HepG2 (cell line): ENCODE data around the gene DMKN. TPM values are rescaled to one million over a fixed set of nuclear protein-coding genes. Genes with fewer than 3 reads are reported as not detected.

ENCODE experiments used
- ATAC-seq: fragments of 200-7000 bp; cut with Tn5 transposase; 3 replicates; pipeline ENCODE4 v1.9.1; 2020; ENCODE audit warnings: mild to moderate bottlenecking, moderate library complexity
- BruUV-seq: library from RNA; stranded (reverse); fragments of 400-500 nt; replicated peaks from 2 replicates; lab custom pipeline; 2021; lab: Mats Ljungman, UMichigan
- CTCF ChIA-PET: fragments of 300-600 bp; formaldehyde crosslinking; extraction: SDS; loops from one replicate; lab custom pipeline; 2021; ENCODE audit warnings: low total read pairs, inconsistent platforms, low intra/inter-chr PET ratio; lab: Yijun Ruan, JAX
- POLR2A ChIA-PET: fragments of 350-600 bp; sonication (Branson Sonifier 250); formaldehyde crosslinking; loops from one replicate; lab custom pipeline; 2020; ENCODE audit warnings: antibody characterized with exemption, inconsistent platforms; lab: Yijun Ruan, JAX
- DNase-seq: peaks from one replicate; pipeline ENCODE4 v3.0.0-alpha.2; 2015; ENCODE audit warnings: low spot score
- FAIRE-seq: peaks from 3 replicates; lab custom pipeline; 2011; peaks lifted over from hg19 to GRCh38; lab: Jason Lieb, UNC
- H2AFZ ChIP-seq: one replicate; pipeline ENCODE4 v1.6.1; 2011; ENCODE audit warnings: low read length, inconsistent platforms
- H3K27ac ChIP-seq: fragments of 300-600 bp; 3 replicates; pipeline ENCODE4 v1.8.0; 2011; ENCODE audit warnings: mixed run types, mild to moderate bottlenecking, mixed read lengths, low read length, inconsistent platforms; ENCODE audit not compliant: insufficient read depth; ENCODE audit errors: extremely low read length
- H3K27me3 ChIP-seq, 2 experiments: fragments of 200-600 bp in 1 of 2; 2 replicates in 1 of 2; 3 replicates in 1 of 2; pipeline versions ENCODE4 v1.6.0 to v1.8.0; 2011; ENCODE audit warnings: low read length in 2 of 2, mild to moderate bottlenecking in 2 of 2, moderate library complexity in 2 of 2, inconsistent platforms in 1 of 2; ENCODE audit not compliant: insufficient read depth in 2 of 2, control insufficient read depth in 1 of 2
- H3K36me3 ChIP-seq, 2 experiments: fragments of 200-600 bp in 1 of 2; replicated peaks in 1 of 2; 2 replicates in 1 of 2; 3 replicates in 1 of 2; pipeline versions ENCODE4 v1.5.1 to v1.8.0; 2011; ENCODE audit warnings: low read length in 2 of 2, inconsistent platforms in 1 of 2; ENCODE audit not compliant: insufficient read depth in 2 of 2, control insufficient read depth in 1 of 2
- H3K4me1 ChIP-seq: 2 replicates; pipeline ENCODE4 v1.5.1; 2012; ENCODE audit warnings: low read length, inconsistent platforms; ENCODE audit not compliant: insufficient read depth
- H3K4me2 ChIP-seq: 2 replicates; pipeline ENCODE4 v1.6.0; 2011; ENCODE audit warnings: low read depth, low read length, inconsistent platforms
- H3K4me3 ChIP-seq, 3 experiments: fragments of 200-600 bp in 1 of 3; sonication (generic), shearing (Covaris generic) in 1 of 3; replicated peaks in 1 of 3; 2 replicates each; pipeline ENCODE4 v1.5.1; 2011 to 2016; ENCODE audit warnings: low read length in 3 of 3, inconsistent platforms in 2 of 3, low read depth in 2 of 3, mild to moderate bottlenecking in 2 of 3, control low read depth in 1 of 3, mixed read lengths in 1 of 3; ENCODE audit not compliant: insufficient read depth in 1 of 3
- H3K79me2 ChIP-seq: one replicate; pipeline ENCODE4 v1.6.1; 2011; ENCODE audit warnings: low read length, inconsistent platforms; ENCODE audit not compliant: insufficient read depth
- H3K9ac ChIP-seq: 2 replicates; pipeline ENCODE4 v1.6.0; 2011; ENCODE audit warnings: mild to moderate bottlenecking, low read depth, low read length, inconsistent platforms; ENCODE audit not compliant: insufficient read depth
- H3K9me3 ChIP-seq: 2 replicates; pipeline ENCODE4 v1.5.1; 2012; ENCODE audit warnings: mild to moderate bottlenecking, low read length
- H4K20me1 ChIP-seq: 2 replicates; pipeline ENCODE4 v1.6.0; 2011; ENCODE audit warnings: inconsistent platforms, mild to moderate bottlenecking, low read length, moderate library complexity; ENCODE audit not compliant: insufficient read depth
- POGZ ChIP-seq: sonication (generic); formaldehyde crosslinking; IDR thresholded peaks from 2 replicates; pipeline ENCODE4 v1.4.0; 2020; ENCODE audit warnings: mild to moderate bottlenecking, missing genetic modification reagents
- SMC3 ChIP-seq: IDR thresholded peaks from 2 replicates; pipeline ENCODE4 v1.6.1; 2011; ENCODE audit warnings: low read length, improper control_type of control experiment
- SNRNP70 ChIP-seq: fragments of 200-400 bp; formaldehyde crosslinking; IDR thresholded peaks from 2 replicates; pipeline ENCODE4 v1.6.1; 2017; ENCODE audit warnings: mild to moderate bottlenecking, low read depth, low read length, moderate library complexity
- ZFP90 ChIP-seq: sonication (generic); formaldehyde crosslinking; IDR thresholded peaks from 2 replicates; pipeline ENCODE4 v1.8.0; 2022; ENCODE audit warnings: missing genetic modification reagents, mild to moderate bottlenecking, inconsistent platforms, borderline replicate concordance
- ZNF333 ChIP-seq: sonication (generic); formaldehyde crosslinking; IDR thresholded peaks from 2 replicates; pipeline ENCODE4 v1.4.0; 2020; ENCODE audit warnings: mild to moderate bottlenecking, missing genetic modification reagents, borderline replicate concordance
- ZNF431 ChIP-seq: sonication (generic); formaldehyde crosslinking; IDR thresholded peaks from 2 replicates; pipeline ENCODE4 v1.9.0; 2022; ENCODE audit warnings: missing genetic modification reagents, low read depth, mild to moderate bottlenecking, borderline replicate concordance
- ZNF713 ChIP-seq: sonication (generic); formaldehyde crosslinking; IDR thresholded peaks from 2 replicates; pipeline ENCODE4 v1.4.0; 2020; ENCODE audit warnings: mild to moderate bottlenecking, missing genetic modification reagents
- ZZZ3 ChIP-seq: sonication (generic); formaldehyde crosslinking; IDR thresholded peaks from 2 replicates; pipeline ENCODE4 v1.4.0; 2020; ENCODE audit warnings: missing genetic modification reagents, mild to moderate bottlenecking, borderline replicate concordance
- WGBS: methylation state at CpG from one replicate; pipeline ENCODE4 v1.1.6; 2017; ENCODE audit warnings: low lambda C conversion rate; 5-methylcytosine and 5-hydroxymethylcytosine counted together
- in situ Hi-C: cut with HindIII; loops from 2 replicates; pipeline ENCODE4 v1.10.0; 2017; ENCODE audit warnings: low pct_unique_long_range_greater_than_20kb; ENCODE audit not compliant: extremely low pct_ligation_motif_present
- intact Hi-C: fragments of 100-400 bp; cut with micrococcal nuclease; formaldehyde crosslinking; loops from one replicate; pipeline ENCODE4 v1.10.0; 2022; ENCODE audit not compliant: unreplicated experiment
- polyA plus RNA-seq, 8 experiments: library from polyadenylated mRNA; depleted of rRNA in 3 of 8; stranded (reverse) in 7 of 8; unstranded in 1 of 8; fragments of >200 nt; fragmentation: Illumina TruSeq in 4 of 8; extraction: Trizol in 4 of 8; gene quantifications; 2 replicates each; pipeline versions ENCODE4 v1.2.1 to v1.2.3, GENCODE V29; 2011 to 2016; ENCODE audit warnings: low read depth in 4 of 8, missing spikeins in 1 of 8, mixed read lengths in 1 of 8; ENCODE audit not compliant: insufficient read depth in 1 of 8
- total RNA-seq, 5 experiments: library from RNA; depleted of rRNA; stranded (reverse); fragments of >200 nt; fragmentation: Illumina TruSeq; extraction: Trizol; gene quantifications; 2 replicates each; pipeline ENCODE4 v1.2.3, GENCODE V29; 2016; ENCODE audit warnings: low read depth in 1 of 5
- TF ChIP-seq, protein P1 (sequence below): sonication (generic); formaldehyde crosslinking; IDR thresholded peaks from 2 replicates; pipeline ENCODE4 v1.4.0; 2020; ENCODE audit warnings: missing genetic modification reagents
- TF ChIP-seq, protein P2 (sequence below): sonication (generic); formaldehyde crosslinking; IDR thresholded peaks from 2 replicates; pipeline ENCODE4 v1.5.1; 2020; ENCODE audit warnings: mild to moderate bottlenecking, missing genetic modification reagents, borderline replicate concordance
- TF ChIP-seq, protein P3 (sequence below): sonication (generic); formaldehyde crosslinking; IDR thresholded peaks from 2 replicates; pipeline ENCODE4 v1.8.1; 2023; ENCODE audit warnings: mild to moderate bottlenecking, moderate library complexity, missing genetic modification reagents
- TF ChIP-seq, protein P4 (sequence below): sonication (generic); formaldehyde crosslinking; IDR thresholded peaks from 2 replicates; pipeline ENCODE4 v1.8.0; 2022; ENCODE audit warnings: missing genetic modification reagents, low read depth, mild to moderate bottlenecking, borderline replicate concordance
- TF ChIP-seq, protein P5 (sequence below), 2 experiments: IDR thresholded peaks; 2 replicates each; pipeline ENCODE4 v1.6.1; 2011 to 2012; ENCODE audit warnings: low read length in 2 of 2, borderline replicate concordance in 1 of 2, low read depth in 1 of 2, mild to moderate bottlenecking in 1 of 2, moderate library complexity in 1 of 2

Gene DMKN
- total and polyA plus RNA-seq, 2 of the 13 experiments (the other 11 are each of a cell fraction or from before 2014, with no cell fraction given): 50.8 to 57.1 TPM

DNA sequence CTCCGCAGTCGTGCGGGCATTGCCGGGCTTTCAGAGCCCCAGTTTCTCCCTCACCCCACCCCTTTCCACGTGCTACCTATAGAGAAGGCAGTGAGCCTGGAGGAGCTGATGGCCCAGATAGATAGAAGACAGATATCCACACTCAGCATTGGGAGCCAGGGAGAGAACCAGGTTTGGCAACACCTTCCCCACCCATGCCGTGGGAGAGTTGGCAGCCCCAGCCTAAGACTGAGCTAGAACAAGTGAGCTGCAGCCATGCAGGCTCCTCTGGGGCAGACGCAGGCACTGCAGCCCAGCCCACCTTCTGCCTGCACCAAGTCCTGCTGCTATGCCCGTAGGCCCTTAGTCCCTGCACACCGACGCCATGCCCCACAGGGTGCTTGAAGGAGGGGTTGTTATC lies 12.8 kb downstream of the DMKN start (continued):
- TF ChIP-seq, protein P1, sequence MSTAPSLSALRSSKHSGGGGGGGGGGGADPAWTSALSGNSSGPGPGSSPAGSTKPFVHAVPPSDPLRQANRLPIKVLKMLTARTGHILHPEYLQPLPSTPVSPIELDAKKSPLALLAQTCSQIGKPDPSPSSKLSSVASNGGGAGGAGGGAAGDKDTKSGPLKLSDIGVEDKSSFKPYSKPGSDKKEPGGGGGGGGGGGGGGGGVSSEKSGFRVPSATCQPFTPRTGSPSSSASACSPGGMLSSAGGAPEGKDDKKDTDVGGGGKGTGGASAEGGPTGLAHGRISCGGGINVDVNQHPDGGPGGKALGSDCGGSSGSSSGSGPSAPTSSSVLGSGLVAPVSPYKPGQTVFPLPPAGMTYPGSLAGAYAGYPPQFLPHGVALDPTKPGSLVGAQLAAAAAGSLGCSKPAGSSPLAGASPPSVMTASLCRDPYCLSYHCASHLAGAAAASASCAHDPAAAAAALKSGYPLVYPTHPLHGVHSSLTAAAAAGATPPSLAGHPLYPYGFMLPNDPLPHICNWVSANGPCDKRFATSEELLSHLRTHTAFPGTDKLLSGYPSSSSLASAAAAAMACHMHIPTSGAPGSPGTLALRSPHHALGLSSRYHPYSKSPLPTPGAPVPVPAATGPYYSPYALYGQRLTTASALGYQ (CRISPR knock-in tag): no peak

DNA sequence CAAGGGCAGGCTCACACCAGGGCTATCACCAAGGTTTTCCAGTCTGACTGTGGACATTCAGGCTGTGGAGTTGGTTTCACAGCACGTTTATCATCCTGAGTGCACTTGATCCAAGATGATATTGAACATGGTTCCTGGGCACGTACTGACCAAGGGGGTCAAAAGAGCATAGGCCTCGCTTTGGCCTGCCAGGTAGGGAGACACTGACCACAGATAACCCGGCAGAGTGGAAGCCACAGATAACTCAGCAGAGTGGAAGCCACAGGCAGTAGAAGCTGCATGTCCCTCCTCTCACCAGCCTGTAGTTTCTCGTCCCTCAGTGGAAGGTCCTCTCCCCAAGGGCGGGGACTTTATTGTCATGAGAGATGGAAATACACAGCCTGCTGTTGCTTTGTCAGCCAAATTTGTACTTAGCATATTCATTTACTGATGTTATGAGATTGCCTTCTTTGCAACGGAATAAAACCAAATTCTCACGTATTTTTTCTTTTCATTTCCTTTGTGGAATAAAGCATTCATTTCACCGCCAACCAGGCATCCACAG lies 14.4 kb downstream of the DMKN start:
- peaks cover 15% of the 10 kb centered on the region for H3K4me1 ChIP-seq
- FAIRE-seq: no peak
- H3K79me2 ChIP-seq: no peaks in the 10 kb centered on the region
- H3K9ac ChIP-seq: no peak overlapping the region
- no peak overlapping the region for H3K27ac ChIP-seq
- POLR2A ChIA-PET: no interaction called here
- TF ChIP-seq, protein P2, sequence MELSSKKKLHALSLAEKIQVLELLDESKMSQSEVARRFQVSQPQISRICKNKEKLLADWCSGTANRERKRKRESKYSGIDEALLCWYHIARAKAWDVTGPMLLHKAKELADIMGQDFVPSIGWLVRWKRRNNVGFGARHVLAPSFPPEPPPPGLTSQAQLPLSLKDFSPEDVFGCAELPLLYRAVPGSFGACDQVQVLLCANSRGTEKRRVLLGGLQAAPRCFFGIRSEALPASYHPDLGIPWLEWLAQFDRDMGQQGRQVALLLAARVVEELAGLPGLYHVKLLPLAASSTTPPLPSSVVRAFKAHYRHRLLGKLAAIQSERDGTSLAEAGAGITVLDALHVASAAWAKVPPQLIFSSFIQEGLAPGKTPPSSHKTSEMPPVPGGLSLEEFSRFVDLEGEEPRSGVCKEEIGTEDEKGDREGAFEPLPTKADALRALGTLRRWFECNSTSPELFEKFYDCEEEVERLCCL (CRISPR knock-in tag): no peak
- no peak for TF ChIP-seq ZNF333 (CRISPR knock-in tag)
- no peak for TF ChIP-seq ZZZ3 (CRISPR knock-in tag)
- no peak for TF ChIP-seq SNRNP70
- TF ChIP-seq ZNF713 (CRISPR knock-in tag): no peak
- no peak for TF ChIP-seq ZNF431 (CRISPR knock-in tag)
- no peak for TF ChIP-seq POGZ (CRISPR knock-in tag)
- TF ChIP-seq, protein P3, sequence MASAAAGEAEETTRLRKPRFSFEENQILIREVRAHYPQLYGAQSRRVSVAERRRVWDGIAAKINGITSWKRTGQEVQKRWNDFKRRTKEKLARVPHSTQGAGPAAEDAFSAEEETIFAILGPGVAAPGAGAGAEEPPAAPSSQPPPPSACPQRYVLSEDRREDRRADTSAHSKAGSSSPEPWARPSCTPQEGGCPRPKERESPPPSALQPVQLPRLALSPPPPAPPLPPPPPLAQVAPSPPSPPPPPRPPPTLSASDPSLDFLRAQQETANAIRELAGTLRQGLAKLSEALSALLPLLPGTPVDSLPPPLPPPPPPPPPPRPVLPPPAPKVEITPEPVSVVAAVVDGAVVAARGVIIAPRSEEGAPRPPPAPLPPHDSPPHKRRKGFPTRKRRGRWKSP (CRISPR knock-in tag): no peak
- TF ChIP-seq, protein P4, sequence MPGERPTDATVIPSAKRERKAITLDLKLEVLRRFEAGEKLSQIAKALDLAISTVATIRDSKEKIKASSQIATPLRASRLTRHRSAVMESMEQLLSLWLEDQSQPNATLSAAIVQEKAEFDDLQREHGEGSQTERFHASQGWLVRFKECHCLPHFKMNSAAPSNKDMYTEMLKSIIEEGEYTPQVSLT: no peak
- TF ChIP-seq ZFP90 (CRISPR knock-in tag): no peak
- TF ChIP-seq, protein P5, sequence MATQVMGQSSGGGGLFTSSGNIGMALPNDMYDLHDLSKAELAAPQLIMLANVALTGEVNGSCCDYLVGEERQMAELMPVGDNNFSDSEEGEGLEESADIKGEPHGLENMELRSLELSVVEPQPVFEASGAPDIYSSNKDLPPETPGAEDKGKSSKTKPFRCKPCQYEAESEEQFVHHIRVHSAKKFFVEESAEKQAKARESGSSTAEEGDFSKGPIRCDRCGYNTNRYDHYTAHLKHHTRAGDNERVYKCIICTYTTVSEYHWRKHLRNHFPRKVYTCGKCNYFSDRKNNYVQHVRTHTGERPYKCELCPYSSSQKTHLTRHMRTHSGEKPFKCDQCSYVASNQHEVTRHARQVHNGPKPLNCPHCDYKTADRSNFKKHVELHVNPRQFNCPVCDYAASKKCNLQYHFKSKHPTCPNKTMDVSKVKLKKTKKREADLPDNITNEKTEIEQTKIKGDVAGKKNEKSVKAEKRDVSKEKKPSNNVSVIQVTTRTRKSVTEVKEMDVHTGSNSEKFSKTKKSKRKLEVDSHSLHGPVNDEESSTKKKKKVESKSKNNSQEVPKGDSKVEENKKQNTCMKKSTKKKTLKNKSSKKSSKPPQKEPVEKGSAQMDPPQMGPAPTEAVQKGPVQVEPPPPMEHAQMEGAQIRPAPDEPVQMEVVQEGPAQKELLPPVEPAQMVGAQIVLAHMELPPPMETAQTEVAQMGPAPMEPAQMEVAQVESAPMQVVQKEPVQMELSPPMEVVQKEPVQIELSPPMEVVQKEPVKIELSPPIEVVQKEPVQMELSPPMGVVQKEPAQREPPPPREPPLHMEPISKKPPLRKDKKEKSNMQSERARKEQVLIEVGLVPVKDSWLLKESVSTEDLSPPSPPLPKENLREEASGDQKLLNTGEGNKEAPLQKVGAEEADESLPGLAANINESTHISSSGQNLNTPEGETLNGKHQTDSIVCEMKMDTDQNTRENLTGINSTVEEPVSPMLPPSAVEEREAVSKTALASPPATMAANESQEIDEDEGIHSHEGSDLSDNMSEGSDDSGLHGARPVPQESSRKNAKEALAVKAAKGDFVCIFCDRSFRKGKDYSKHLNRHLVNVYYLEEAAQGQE (IDR thresholded peaks at IDR 0.05; ENCODE audit: borderline replicate concordance in 1 of 2, low read depth in 1 of 2, low read length in 2 of 2): no peak
- no peak for TF ChIP-seq SMC3
- no peak overlapping the region for H3K4me2 ChIP-seq
- no peaks in the 10 kb centered on the region for H3K9me3 ChIP-seq
- BruUV-seq: no TSS peak
- H2AFZ ChIP-seq: no peak overlapping the region
- in situ Hi-C loops (no loop called here), intact Hi-C loops (loop anchor here (10.0 kb wide), 1 partner anchor 254 kb away; the partner anchor contains the start of gene LSR)
- CTCF ChIA-PET: no interaction called here
- no peak for DNase-seq
- WGBS: 95% methylated on average over 7 of the region's 9 CpGs
- no peak overlapping the region for H3K4me3 ChIP-seq
- H4K20me1 ChIP-seq: no peaks in the 10 kb centered on the region
- no peaks in the 10 kb centered on the region for H3K27me3 ChIP-seq
- ATAC-seq: no peak
- H3K36me3 ChIP-seq: peaks cover 0 to 10% of the 10 kb centered on the region in 2 experiments; a peak in 2 of 5 replicates
